ENCODE measurements around the gene ADARB1.

ADARB1 gene

DNA sequence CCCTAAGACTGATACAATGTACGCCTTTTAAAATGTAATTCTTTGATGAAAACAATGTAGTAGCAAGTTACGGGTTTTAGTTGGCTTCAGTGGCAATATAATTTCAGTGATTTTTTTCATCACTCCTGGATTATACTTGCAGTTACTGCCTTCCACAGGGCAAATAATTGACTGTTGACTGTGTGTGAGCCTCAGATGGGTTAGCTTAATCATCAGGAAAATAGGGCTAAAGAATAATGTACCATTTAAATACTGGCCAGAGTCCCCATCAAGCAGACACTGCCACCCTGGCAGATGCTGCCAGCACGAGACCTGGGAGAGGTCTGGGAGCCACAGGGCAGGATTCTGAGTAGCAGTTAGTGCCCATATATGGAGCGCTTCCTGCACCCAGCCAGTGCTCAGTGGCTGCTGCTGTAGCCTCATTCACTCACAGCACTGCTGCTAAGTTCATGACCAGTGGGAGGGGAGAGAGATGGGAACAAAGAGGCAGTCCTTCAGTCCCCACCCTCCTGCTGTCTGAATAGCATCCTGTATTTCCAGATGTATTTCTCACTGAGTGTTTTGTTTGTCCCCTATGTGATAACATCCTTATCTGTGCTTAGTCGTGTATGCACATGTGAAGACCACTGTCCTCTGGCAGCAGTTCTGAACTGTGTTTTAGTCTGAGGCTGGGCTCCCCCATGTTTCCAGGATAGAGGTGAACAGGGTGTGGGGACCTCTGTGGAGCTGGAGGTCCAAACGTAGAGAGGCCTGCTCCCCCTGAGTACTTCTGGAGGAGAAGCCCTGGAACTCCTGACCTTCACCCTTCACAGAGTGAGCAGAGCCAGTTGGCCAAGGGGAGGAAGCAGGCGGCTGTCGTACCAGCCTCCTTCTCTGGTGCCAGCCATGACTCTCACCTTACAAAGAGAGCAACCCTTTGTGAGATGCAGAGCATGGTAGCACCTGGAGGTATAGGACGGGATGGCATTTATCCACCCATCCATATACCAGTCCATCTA, 80.4 kb downstream of the ADARB1 start:
- peak; percentile 4 for DNase-seq

DNA sequence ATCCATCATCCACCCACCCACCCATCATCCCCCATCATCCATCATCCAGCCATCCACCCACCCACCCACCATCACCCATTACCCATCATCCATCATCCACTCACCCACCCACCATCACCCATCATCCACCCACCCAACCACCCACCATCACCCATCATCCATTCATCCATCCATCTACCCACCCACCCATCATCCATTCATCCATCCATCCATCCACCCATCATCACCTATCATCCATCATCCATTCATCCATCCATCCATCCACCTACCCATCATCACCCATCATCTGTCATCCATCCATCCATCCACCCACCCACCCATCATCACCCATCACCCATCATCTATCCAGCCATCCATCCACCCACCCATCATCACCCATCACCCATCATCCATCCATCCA, 81.5 kb downstream of the ADARB1 start:
- no peak for DNase-seq

DNA sequence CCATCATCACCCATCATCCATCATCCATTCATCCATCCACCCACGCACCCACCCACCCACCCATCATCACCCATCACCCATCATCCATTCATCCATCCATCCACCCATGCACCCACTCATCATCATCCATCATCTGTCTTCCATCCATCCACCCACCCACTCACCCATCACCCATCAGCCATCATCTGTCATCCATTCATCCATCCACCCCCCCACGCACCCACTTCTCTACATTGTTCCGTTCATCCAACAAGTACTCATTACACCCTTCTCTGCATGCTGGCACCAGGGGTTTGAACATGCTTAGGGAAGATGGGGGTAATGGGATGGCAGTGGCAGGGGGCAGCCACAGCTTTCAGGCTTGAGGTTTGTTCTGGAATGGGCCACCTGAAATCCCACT, 82.1 kb downstream of the ADARB1 start:
- no peak for DNase-seq

DNA sequence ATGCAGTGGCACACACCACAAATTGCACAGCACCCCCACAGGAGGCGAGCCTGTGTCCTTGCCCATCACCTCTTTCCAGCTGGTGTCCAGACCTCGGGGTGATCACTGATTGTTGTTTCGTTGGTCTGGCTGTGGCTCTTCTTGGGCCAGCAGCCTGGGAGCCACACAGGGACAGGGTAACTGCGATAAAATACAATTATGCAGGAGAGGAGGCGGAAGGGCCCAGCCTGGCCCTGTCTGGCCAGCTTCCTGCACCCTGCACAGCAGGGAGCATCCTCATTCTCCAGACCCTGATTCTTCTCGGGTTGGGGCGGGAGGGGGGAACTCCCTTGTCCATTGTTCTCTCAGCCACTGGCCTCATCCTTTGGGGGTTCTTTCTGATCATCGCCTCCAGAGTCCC, 83.6 kb downstream of the ADARB1 start:
- no peak for DNase-seq

DNA sequence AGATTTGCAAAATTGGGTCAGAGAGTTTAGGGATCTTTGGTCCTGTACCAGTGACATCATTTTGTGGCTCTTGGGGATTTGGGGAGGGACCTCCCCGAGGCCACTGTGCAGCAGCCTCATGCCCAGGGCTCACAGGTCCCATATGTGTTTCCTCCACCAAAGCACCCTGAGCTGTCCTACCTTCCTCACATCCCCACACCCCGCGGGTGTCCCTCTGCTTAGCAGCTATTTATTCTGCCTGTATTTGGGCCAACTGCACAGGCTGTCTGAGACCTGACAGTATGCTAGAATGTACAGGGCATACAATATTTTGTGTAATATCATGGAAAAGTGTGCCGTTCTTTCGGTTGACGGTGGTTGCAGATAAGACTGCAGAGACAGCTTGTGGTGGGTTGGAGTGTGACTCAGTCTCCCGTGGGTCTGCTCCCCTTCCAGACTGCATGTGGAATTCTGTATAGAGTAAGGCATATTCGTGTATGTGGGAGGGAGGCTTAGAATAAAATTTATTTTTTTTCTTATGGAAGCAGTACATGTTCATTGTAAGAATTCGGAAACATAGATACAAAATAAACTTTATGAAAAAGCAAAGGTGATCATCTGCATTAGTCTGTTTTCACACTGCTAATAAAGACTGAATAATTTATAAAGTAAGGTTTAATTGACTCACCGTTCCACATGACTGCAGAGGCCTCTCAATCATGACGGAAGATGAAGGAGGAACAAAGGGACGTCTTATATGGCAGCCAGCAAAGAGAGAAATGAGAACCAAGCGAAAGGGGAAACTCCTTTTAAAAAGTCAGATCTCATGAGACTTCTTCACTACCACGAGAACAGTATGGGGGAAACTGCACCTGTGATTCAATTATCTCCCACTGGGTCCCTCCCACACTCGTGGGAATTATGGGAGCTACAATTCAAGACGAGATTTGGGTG, 84.4 kb downstream of the ADARB1 start:
- no peak for DNase-seq

DNA sequence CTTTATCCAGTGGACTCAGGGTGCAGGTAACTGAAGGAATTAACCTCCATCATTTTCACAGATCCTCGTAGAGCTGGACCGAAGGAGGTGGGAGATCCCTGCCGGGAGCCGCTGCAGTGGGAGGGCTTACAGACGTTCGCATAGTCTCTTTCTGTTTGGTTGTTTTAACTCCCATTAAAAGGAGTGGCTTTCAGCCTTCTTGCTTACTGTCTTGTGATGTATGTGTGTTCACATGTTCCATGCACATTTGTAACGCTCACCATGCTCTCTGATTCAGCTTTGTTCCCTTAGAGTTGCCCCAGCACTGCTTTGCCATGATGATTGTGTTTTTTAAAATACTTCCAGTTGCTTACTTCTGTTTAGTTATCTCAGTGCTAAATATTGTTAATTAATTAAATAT, 85.8 kb downstream of the ADARB1 start:
- no peak for DNase-seq

DNA sequence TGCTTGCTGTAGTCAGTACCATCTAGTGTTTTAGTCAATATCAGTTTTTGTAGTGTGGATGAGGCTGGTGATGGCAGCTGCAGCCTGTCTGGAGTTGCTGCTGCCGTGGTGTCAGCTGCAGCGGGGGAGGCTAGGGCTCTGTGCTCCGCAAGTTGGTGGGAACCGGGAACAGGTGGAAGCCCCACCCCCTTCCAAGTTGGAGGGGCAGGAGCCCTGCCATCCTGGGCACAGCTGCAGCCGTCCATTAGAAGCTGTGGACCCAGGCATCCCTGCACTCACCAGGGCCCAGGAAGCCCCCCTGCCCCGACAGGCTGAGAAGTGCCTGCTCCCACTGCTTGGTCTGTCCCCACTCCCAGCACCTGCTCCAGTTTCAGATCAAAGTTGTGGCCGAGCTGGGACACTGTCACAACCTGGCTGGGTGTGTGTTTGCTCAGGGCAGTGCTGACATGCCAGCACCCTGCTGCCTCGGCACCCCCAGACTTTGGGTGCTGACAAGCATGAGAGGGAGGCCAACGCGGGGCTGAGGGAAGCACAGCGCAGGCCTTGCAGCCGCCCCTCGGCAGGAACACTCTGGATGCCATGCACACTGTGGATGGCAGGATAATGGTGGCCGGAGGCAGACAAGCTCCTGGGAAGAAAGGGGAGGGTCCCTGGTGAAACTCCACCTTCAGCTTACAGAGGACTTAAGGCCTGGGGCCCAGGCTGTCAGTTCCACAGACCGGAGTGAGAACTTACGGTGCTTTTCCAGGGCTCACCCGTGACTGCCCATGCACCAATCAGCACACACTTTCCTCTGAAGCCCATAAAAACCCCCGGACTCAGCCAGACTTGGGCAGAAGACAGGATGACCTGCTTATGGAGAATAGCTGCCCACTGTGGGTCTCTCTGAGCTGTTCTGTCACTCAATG, 86.9 kb downstream of the ADARB1 start:
- DNase-seq: no peak

DNA sequence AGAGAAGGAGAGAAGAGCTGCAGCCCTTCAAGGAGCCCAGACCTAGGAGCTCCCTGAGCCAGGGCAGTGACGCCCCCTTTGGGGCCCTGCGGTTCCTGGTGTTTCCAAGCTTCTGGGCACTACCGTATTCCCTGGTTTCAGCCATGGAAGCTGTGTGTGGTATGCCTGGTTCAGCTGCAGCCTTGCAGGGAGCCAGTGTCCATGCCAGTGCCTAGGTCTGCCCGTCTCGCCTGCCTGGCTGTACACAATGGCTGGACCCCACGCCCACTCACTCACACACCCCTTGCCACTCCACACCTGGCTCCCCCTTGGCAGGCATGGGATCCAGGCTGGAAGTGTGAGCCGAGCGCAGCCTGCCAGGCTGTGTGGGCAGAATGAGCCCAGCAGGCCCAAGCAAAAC, 87.7 kb downstream of the ADARB1 start:
- DNase-seq: no peak

DNA sequence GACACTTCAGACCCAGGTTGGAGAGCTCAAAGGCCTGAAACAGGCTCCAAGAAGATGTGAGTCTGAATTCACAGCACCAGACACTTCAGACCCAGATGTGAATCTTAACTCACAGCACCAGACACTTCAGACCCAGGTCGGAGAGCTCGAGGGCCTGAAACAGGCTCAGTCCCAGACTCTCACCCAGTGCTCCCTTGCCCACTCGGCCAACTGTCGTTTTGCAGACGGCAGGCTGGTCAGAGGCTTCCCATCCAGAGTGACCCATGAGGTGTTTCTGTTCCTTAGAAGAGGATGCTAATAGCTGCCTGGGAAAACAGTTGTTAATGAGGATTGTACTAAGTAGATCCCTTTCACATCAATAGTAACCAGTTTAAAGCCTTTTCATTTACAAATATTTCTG, 88.4 kb downstream of the ADARB1 start:
- DNase-seq: no peak

DNA sequence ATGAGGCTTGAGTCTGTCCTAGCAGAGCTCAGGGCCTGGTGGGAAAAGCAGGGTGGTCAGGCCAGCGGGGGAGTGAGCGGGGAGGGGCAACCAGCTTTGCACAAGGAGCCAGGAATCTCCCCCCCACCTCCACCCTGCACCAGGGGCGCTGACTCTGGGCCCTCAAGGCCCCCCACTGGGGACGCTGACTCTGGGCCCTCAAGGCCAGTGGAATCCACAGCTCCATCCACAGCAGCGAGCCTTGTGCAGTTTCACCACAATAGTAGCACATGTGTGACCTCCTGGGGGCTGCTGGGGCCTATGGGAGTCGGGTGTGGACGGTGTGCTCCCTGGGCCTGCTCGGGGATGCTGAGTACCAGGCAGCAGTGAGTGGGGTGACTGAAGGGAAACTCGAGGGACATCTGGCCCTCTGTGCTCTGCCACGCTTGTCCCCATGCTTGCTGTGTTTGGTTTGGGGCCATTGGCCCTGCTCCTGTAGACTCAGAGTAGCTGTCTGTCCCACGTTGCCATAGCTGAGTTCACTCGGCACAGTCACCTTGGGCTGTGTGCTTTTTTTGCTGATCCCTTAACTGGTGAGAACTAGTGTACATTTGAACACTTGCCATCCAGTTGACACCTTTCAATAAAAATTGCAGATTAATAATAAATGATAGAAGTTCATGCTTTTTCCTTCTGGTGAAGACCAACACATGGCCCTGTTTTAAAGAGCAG, 89.2 kb downstream of the ADARB1 start:
- DNase-seq: no peak

DNA sequence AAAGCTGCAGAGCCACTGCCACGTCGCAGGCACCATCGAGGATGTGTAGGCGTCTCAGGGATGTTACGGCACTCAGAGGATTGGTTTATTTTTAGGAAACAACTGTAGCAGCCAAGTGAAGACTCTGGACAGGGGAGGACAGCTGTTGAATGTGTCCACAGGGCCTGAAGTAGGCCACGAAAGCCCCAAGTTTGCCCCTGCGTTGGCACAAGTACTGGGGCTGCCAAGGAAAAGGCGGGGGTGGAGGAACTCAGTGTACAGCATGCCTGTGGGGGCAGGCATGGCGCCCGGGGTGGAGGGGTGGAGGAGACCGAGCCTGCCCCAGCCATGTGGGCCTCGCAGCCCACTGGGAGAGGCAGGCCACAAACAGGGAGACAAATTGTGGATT, 89.7 kb downstream of the ADARB1 start:
- DNase-seq: no peak

DNA sequence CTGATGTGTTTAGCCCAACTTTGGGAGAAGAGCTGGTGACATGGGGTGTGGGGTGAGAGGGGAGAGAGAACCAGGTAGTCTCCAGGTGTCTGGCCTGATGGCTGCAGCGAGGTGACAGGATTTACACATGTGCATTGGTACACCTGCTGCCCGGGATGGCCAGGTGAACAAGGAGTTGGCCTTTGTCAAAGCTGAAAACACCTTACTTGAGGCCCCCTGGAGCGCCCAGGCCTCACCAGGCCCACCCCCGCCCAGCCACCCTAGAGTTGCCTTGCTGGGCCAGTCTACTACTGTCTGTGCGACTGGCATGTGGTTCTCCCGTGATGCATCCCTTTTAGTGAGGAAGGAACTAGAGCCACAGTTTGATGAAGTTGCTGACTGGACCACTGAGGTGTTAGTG, 90.5 kb downstream of the ADARB1 start:
- no peak for DNase-seq

DNA sequence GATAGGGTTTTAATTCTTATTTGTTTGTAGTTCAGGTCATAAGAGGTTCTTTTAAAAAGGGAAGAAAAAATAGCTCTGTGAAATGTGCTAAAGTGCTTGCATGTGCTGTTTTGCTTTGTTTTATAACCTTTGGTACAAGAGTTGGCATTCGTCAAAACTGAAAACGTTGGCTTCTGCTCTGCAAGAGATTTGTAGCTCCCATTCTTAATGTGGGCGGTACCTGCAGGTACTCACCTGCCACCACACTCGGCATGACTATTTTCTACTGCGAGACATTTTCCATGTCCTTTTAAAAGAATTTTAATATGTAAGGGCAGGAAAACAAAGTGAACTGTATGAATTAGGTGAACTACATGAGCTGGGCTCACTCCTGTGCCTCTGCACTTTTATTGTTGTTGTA, 92.6 kb downstream of the ADARB1 start:
- DNase-seq: no peak

DNA sequence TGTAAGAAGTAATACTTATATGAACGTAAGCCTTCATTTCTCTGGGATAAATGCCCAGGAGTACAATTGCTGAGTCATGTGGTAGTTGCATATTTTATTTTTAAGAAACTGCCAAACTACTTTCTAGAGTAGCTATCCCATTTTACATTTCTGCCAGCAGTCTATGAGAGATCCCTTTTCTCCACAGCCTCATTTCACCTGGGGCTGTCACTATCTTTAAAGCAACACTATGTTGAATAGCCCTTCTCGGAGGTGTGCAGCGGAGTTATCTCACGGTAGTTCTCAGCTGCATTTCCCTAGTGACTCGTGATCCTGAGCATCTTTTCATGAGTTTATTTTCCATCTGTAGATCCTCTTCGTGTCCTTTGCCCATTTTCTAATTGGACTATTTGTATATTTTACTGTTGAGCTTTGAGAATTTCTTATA, 93.4 kb downstream of the ADARB1 start:
- DNase-seq: no peak

DNA sequence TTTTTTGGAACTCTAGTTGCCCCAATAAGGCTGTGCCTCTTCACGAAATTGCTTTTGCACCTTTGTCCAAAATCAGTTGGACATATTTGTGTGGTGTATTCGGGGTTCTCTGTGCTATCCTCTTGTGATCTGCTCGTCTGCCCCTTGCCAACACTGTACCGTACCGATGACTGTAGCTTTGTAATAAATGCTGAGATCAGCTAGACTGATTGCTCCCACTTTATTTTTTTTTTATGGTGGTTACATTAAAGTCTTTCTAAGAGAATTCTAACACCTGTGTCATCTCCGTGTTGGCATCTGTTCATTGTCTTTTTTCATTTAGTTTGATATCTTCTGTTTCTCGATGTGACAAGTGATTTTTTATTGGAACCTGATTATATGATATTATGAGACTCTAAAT, 94.1 kb downstream of the ADARB1 start:
- no peak for DNase-seq

DNA sequence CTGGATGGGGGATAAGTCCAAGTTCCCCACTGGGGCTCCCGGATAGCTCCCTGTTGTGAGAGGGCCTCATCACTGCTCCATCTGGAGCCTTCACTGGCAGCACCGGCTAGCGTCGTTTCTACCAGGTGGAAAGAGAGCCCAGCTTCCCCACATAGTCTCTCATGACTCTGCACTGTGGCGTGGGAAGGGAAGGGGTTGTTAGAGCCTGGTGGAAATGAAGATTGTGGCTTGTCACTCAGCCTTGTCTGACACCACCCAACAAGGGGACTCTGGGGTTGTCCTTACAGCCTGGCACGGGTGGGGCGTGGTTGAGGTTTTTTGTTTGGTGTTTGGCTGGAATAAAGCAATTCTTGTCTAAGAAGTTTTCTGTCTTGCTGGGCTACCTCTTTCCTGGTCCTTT, 94.6 kb downstream of the ADARB1 start:
- DNase-seq: no peak

DNA sequence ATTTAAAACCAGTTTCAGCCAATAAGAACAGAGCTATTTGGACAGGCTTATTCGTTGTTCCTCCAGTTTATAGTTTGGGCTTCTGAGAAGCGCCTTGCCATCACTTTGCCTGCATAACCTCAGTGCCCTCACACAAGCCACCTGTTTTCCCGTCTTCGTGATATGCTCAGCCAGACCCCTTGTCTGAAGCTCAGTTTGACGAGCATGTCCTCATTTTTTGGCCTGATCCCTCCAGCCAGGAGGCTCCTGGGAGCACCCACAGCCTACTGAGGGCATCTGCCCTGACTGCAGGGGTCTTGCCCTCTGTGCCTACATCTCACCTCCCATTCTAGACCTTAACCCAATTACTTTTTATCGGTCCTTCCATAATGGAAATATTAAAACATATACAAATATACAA, 95.3 kb downstream of the ADARB1 start:
- no peak for DNase-seq

DNA sequence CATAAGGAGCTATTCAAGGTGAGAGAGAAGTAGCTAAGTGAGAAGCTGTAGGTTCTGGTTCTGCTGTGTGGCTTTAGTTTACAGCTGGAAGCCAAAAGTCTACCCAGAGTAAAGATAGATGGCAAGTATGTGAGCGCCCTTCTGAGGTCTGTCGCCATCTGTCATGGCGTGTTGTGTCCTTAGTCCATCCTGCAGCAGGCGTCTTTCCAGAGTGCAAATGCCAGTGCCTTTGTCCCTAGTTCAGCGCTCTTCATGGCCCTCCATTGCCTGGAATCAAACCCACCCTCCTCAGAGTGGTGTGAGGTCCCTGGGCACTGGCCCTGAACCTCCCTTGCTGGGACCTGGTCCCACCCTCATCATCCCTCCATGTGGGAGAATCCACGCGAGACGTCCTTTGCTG, 96.6 kb downstream of the ADARB1 start:
- DNase-seq: no peak

DNA sequence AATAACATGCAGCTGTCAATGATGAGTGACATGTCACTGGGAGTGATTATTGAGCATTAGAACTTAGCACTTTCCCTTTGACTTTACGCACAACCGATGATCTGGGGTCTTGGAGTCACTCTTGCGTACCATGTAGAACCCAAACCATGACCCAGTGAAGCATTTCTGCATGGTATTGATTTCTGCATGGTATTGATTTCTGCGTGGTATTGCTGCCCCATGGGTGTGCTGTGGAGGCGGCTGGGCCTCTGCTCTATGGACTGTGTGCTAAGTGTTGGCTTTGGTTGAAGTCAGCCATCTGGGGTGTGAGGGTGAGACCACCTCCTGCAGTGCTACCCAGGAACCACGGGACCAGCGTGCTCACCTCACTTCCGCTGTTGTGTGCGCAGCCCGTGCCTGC, 98.0 kb downstream of the ADARB1 start:
- no peak for DNase-seq

DNA sequence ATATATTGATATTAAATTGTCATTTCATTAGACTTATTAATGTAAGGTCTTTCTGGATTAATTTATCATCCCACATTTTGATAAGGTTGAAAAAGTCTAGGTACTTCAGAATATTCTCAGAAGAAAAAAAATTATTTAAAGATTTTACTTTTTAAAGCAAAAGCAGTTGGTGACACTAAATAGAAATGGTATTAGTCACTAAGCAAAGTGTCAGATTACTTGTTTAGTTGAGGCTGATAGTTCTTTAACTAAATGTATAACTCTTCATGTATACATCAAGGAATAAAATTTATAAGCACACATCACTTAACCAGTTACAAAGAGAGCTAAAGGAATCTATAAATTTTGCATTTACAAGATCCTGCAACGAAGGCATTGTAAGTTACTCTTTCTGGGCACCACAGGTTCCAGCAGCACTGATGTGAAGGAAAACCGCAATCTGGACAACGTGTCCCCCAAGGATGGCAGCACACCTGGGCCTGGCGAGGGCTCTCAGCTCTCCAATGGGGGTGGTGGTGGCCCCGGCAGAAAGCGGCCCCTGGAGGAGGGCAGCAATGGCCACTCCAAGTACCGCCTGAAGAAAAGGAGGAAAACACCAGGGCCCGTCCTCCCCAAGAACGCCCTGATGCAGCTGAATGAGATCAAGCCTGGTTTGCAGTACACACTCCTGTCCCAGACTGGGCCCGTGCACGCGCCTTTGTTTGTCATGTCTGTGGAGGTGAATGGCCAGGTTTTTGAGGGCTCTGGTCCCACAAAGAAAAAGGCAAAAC, 101.1 kb downstream of the ADARB1 start:
- DNase-seq: no peak

DNA sequence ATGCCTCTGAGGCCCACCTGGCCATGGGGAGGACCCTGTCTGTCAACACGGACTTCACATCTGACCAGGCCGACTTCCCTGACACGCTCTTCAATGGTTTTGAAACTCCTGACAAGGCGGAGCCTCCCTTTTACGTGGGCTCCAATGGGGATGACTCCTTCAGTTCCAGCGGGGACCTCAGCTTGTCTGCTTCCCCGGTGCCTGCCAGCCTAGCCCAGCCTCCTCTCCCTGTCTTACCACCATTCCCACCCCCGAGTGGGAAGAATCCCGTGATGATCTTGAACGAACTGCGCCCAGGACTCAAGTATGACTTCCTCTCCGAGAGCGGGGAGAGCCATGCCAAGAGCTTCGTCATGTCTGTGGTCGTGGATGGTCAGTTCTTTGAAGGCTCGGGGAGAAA, 101.8 kb downstream of the ADARB1 start:
- DNase-seq: no peak
